RWPE2 (cell line): ENCODE measurements around the gene SPOCD1.

Experiments used
- ATAC-seq: fragments of 200-7000 bp; cut with Tn5 transposase; 3 replicates; pipeline ENCODE4 v1.9.1; 2021; ENCODE audit warnings: low read depth
- DNase-seq: peaks from one replicate; pipeline ENCODE4 v3.0.0-alpha.2; 2020; ENCODE audit warnings: low spot score
- H3K27ac ChIP-seq: fragments of 450-650 bp; 2 replicates; pipeline ENCODE4 v1.5.1; 2017; ENCODE audit warnings: mild to moderate bottlenecking; ENCODE audit not compliant: poor library complexity, severe bottlenecking
- H3K27me3 ChIP-seq: fragments of 250-450 bp; sonication (Bioruptor Pico); 2 replicates; pipeline ENCODE4 v1.5.1; 2021; ENCODE audit warnings: mild to moderate bottlenecking, moderate library complexity; ENCODE audit not compliant: insufficient read depth, poor library complexity, severe bottlenecking
- H3K36me3 ChIP-seq: fragments of 250-450 bp; sonication (Bioruptor Pico); 2 replicates; pipeline ENCODE4 v1.5.1; 2020; ENCODE audit warnings: low read depth, mild to moderate bottlenecking, moderate library complexity
- H3K4me1 ChIP-seq: fragments of 250-450 bp; sonication (Bioruptor Pico); 2 replicates; pipeline ENCODE4 v1.5.1; 2021; ENCODE audit warnings: mild to moderate bottlenecking, moderate library complexity; ENCODE audit not compliant: insufficient read depth, poor library complexity, severe bottlenecking
- H3K4me3 ChIP-seq: fragments of 250-450 bp; sonication (Bioruptor Pico); 2 replicates; pipeline ENCODE4 v1.5.1; 2021; ENCODE audit warnings: mild to moderate bottlenecking, moderate library complexity; ENCODE audit not compliant: severe bottlenecking
- H3K9me3 ChIP-seq: fragments of 250-450 bp; sonication (Bioruptor Pico); 2 replicates; pipeline ENCODE4 v1.5.1; 2021; ENCODE audit warnings: mild to moderate bottlenecking, moderate library complexity; ENCODE audit not compliant: severe bottlenecking
- CTCF ChIP-seq: fragments of 450-650 bp; IDR thresholded peaks from one replicate; pipeline ENCODE4 v1.5.1; 2017; ENCODE audit warnings: mild to moderate bottlenecking, moderate library complexity; ENCODE audit not compliant: poor library complexity, severe bottlenecking

The SPOCD1 gene

DNA sequence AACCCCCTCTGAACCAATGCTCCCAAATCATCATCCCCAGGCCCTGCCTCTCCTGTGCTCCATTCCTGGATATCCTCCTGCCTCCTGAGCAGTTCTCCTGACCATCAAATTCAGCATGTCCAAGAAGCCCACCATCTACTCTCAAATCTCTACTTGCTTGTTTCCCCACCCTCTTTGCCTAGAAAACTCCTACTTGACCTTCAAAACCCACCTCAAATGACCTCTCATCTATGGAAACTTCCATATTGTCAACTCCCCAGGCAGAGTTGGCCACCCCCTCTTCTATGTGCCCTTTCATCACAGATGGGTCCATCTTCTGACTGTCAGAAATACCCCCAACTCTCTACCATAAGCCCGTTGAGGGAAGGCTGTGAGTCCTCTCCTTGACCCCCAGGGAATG lies 68.5 kb downstream of the SPOCD1 start:
- ATAC-seq (no peak), DNase-seq (no peak)
- H3K4me3 ChIP-seq = no peak overlapping the region
- no peak overlapping the region for H3K27ac ChIP-seq
- no peaks in the 10 kb centered on the region for H3K36me3 ChIP-seq
- H3K4me1 ChIP-seq = no peaks in the 10 kb centered on the region
- H3K9me3 ChIP-seq = no peaks in the 10 kb centered on the region
- H3K27me3 ChIP-seq = no peaks in the 10 kb centered on the region
- no peak for TF ChIP-seq CTCF

- no peak for TF ChIP-seq CTCF
- Histone ChIP-seq H3K4me3 (no peak overlapping the region), H3K9me3 (no peaks in the 10 kb centered on the region), H3K4me1 (no peaks in the 10 kb centered on the region), H3K36me3 (no peaks in the 10 kb centered on the region), H3K27ac (no peak overlapping the region), H3K27me3 (no peaks in the 10 kb centered on the region)
- ATAC-seq (no peak), DNase-seq (no peak)
Observed at GRCh38 chr1:31746687-31747086, 69.1 kb downstream of the SPOCD1 start.

GRCh38 chr1:31745946-31746670 lies 69.7 kb downstream of the SPOCD1 start:
- no peak overlapping the region for H3K27ac ChIP-seq

DNA sequence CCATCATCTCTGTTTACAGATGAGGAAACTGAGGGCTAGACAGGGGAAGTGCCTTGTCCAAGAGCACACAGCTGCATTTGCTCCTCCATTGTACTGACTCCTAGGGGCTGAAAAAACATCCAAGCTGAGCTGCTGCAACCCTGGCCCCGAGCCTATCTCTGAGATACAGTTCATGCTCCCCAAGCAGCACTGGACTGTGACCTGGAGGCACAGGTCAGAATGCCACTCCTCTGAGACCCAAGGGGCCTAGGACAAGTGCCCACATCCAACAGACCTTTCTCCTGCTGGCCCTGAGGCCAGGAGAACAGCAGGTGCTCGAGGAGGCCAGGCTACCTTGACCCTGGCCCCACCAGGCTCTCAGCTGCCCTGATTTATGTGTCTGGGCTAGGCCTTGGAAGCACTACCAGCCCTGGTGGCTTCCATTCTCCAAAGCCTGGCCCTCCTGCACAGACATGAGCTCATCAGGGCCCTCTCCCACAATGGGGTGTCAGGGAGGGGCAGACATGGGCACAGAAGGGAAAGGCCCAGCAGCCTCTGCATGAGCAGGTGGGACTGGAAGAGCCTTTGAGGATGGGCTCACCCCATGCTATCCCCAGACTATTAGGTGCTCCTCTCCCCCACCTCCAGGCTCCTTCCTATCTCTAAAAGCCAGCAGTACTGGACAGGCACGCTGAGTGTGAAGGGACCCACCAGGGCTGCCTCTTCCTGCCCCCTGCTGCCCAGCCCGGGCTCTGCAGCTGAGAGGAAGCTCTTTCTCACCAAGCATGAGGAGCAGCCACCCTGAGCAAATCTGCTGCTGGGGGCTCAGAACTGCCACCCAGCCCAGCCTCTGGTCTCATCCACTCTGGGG lies 70.5 kb downstream of the SPOCD1 start:
- Histone ChIP-seq H3K4me3 (no peak overlapping the region), H3K27ac (no peak overlapping the region), H3K36me3 (no peaks in the 10 kb centered on the region), H3K4me1 (no peaks in the 10 kb centered on the region), H3K9me3 (no peaks in the 10 kb centered on the region), H3K27me3 (no peaks in the 10 kb centered on the region)
- peak; percentile 53 for TF ChIP-seq CTCF
- DNase-seq (no peak), ATAC-seq (peak; percentile 55)

More at GRCh38 chr1:31745946-31746670, 69.7 kb downstream of the SPOCD1 start:
- TF ChIP-seq CTCF = peak; percentile 11
- H3K4me1 ChIP-seq = no peaks in the 10 kb centered on the region
- DNase-seq (no peak), ATAC-seq (no peak)
- H3K27me3 ChIP-seq = no peaks in the 10 kb centered on the region
- H3K9me3 ChIP-seq = no peaks in the 10 kb centered on the region
- H3K4me3 ChIP-seq = no peak overlapping the region
- H3K36me3 ChIP-seq = no peaks in the 10 kb centered on the region
